ENCODE measurements around the gene IRF8.

- TF ChIP-seq CTCF (IDR thresholded peaks at IDR 0.05; ENCODE audit: low read depth, low read length) (no peak), EZH2phosphoT487 (IDR thresholded peaks at IDR 0.05; ENCODE audit: low read depth) (no peak)
Observed at GRCh38 chr16:85970738-85971137, 71.8 kb downstream of the IRF8 start.

Data from OCI-LY3 (cell line).